HepG2 (cell line): Measurements from ENCODE around the gene ZFP37. TPM values are rescaled to one million over a fixed set of nuclear protein-coding genes. Genes with fewer than 3 reads are reported as not detected.
A peak's percentile ranks its signal among the peaks of the same experiment; 100 is the strongest.

ENCODE experiments used
- ARNT2 ChIP-seq: sonication (generic); formaldehyde crosslinking; IDR thresholded peaks from 2 replicates; pipeline ENCODE4 v1.8.0; 2022; ENCODE audit warnings: mild to moderate bottlenecking, low read depth, missing genetic modification reagents, moderate library complexity
- ATF1 ChIP-seq: IDR thresholded peaks from 2 replicates; pipeline ENCODE4 v1.6.1; 2016; ENCODE audit warnings: mild to moderate bottlenecking, control low read depth
- CREB3 ChIP-seq: sonication (generic); formaldehyde crosslinking; IDR thresholded peaks from 2 replicates; pipeline ENCODE4 v1.5.0; 2020; ENCODE audit warnings: missing genetic modification reagents
- FOXA1 ChIP-seq, 2 experiments: fragments of 450-650 bp in 1 of 2; sonication (generic) in 1 of 2; formaldehyde crosslinking in 1 of 2; IDR thresholded peaks; 2 replicates each; pipeline versions ENCODE4 v1.4.0 to v1.6.1; 2016 to 2020; ENCODE audit warnings: missing genetic modification reagents in 1 of 2
- MXI1 ChIP-seq: IDR thresholded peaks from 3 replicates; pipeline ENCODE4 v1.6.1; 2012; ENCODE audit warnings: low read depth, low read length, inconsistent platforms, borderline replicate concordance
- MYC ChIP-seq: sonication (generic); formaldehyde crosslinking; IDR thresholded peaks from 2 replicates; pipeline ENCODE4 v1.9.0; 2021; ENCODE audit warnings: missing genetic modification reagents, borderline replicate concordance
- NRL ChIP-seq: sonication (generic); formaldehyde crosslinking; IDR thresholded peaks from 2 replicates; pipeline ENCODE4 v1.5.0; 2020; ENCODE audit warnings: missing genetic modification reagents, mild to moderate bottlenecking, moderate library complexity, borderline replicate concordance
- PCBP2 ChIP-seq: fragments of 200-400 bp; formaldehyde crosslinking; optimal IDR thresholded peaks from 2 replicates; pipeline ENCODE3; 2018; ENCODE audit warnings: low read length, low read depth; ENCODE audit not compliant: poor library complexity, severe bottlenecking
- RORA ChIP-seq: sonication (generic); formaldehyde crosslinking; IDR thresholded peaks from 2 replicates; pipeline ENCODE4 v1.5.0; 2020; ENCODE audit warnings: mild to moderate bottlenecking, missing genetic modification reagents, moderate library complexity
- SIN3A ChIP-seq: IDR thresholded peaks from 2 replicates; pipeline ENCODE4 v1.6.1; 2011; ENCODE audit warnings: low read depth, mild to moderate bottlenecking, control low read depth, low read length, borderline replicate concordance
- SNAI1 ChIP-seq: sonication (generic); formaldehyde crosslinking; IDR thresholded peaks from 2 replicates; pipeline ENCODE4 v1.5.0; 2020; ENCODE audit warnings: mild to moderate bottlenecking, missing genetic modification reagents, borderline replicate concordance
- ZC3H4 ChIP-seq: sonication (generic); formaldehyde crosslinking; IDR thresholded peaks from 2 replicates; pipeline ENCODE4 v1.4.0; 2020; ENCODE audit warnings: missing genetic modification reagents, borderline replicate concordance
- ZNF292 ChIP-seq: sonication (generic); formaldehyde crosslinking; IDR thresholded peaks from 2 replicates; pipeline ENCODE4 v1.8.1; 2022; ENCODE audit warnings: mild to moderate bottlenecking, low read depth, missing genetic modification reagents, borderline replicate concordance
- ZNF484 ChIP-seq: sonication (generic); formaldehyde crosslinking; IDR thresholded peaks from 2 replicates; pipeline ENCODE4 v1.5.1; 2020; ENCODE audit warnings: mild to moderate bottlenecking, low read depth, missing genetic modification reagents, borderline replicate concordance
- ZNF550 ChIP-seq: sonication (generic); formaldehyde crosslinking; IDR thresholded peaks from 2 replicates; pipeline ENCODE4 v1.4.0; 2020; ENCODE audit warnings: mild to moderate bottlenecking, missing genetic modification reagents, borderline replicate concordance
- ZNF563 ChIP-seq: sonication (generic); formaldehyde crosslinking; IDR thresholded peaks from 2 replicates; pipeline ENCODE4 v1.8.0; 2022; ENCODE audit warnings: mild to moderate bottlenecking, moderate library complexity, missing genetic modification reagents
- ZNF772 ChIP-seq: sonication (generic); formaldehyde crosslinking; IDR thresholded peaks from 2 replicates; pipeline ENCODE4 v1.5.0; 2020; ENCODE audit warnings: mild to moderate bottlenecking, missing genetic modification reagents
- ZNF83 ChIP-seq: sonication (generic); formaldehyde crosslinking; IDR thresholded peaks from 2 replicates; pipeline ENCODE4 v1.4.0; 2020; ENCODE audit warnings: missing genetic modification reagents, mild to moderate bottlenecking, borderline replicate concordance
- ZSCAN12 ChIP-seq: sonication (generic); formaldehyde crosslinking; IDR thresholded peaks from 2 replicates; pipeline ENCODE4 v1.9.0; 2021; ENCODE audit warnings: mild to moderate bottlenecking, missing genetic modification reagents
- ZSCAN29 ChIP-seq: sonication (generic); formaldehyde crosslinking; conservative IDR thresholded peaks from 2 replicates; pipeline ENCODE4 v1.4.0; 2020; ENCODE audit warnings: mild to moderate bottlenecking, missing genetic modification reagents
- polyA plus RNA-seq, 8 experiments: library from polyadenylated mRNA; depleted of rRNA in 3 of 8; stranded (reverse) in 7 of 8; unstranded in 1 of 8; fragments of >200 nt; fragmentation: Illumina TruSeq in 4 of 8; extraction: Trizol in 4 of 8; gene quantifications; 2 replicates each; pipeline versions ENCODE4 v1.2.1 to v1.2.3, GENCODE V29; 2011 to 2016; ENCODE audit warnings: low read depth in 4 of 8, missing spikeins in 1 of 8, mixed read lengths in 1 of 8; ENCODE audit not compliant: insufficient read depth in 1 of 8
- total RNA-seq, 5 experiments: library from RNA; depleted of rRNA; stranded (reverse); fragments of >200 nt; fragmentation: Illumina TruSeq; extraction: Trizol; gene quantifications; 2 replicates each; pipeline ENCODE4 v1.2.3, GENCODE V29; 2016; ENCODE audit warnings: low read depth in 1 of 5
- TF ChIP-seq, protein P1 (sequence below), 2 experiments: fragments of 450-650 bp in 1 of 2; sonication (generic) in 1 of 2; formaldehyde crosslinking; IDR thresholded peaks; 2 replicates each; pipeline versions ENCODE4 v1.5.0 to v1.8.0; 2020 to 2022; ENCODE audit warnings: mild to moderate bottlenecking in 1 of 2, missing genetic modification reagents in 1 of 2
- TF ChIP-seq, protein P2 (sequence below): sonication (generic); formaldehyde crosslinking; conservative IDR thresholded peaks from 2 replicates; pipeline ENCODE4 v1.8.1; 2023; ENCODE audit warnings: missing genetic modification reagents
- TF ChIP-seq, protein P3 (sequence below): sonication (generic); formaldehyde crosslinking; IDR thresholded peaks from 2 replicates; pipeline ENCODE4 v1.5.0; 2020; ENCODE audit warnings: missing genetic modification reagents, mild to moderate bottlenecking, borderline replicate concordance

The ZFP37 gene
- total and polyA plus RNA-seq, 2 of the 13 experiments (the other 11 are each of a cell fraction or from before 2014, with no cell fraction given): 1.1 to 3.7 TPM

DNA sequence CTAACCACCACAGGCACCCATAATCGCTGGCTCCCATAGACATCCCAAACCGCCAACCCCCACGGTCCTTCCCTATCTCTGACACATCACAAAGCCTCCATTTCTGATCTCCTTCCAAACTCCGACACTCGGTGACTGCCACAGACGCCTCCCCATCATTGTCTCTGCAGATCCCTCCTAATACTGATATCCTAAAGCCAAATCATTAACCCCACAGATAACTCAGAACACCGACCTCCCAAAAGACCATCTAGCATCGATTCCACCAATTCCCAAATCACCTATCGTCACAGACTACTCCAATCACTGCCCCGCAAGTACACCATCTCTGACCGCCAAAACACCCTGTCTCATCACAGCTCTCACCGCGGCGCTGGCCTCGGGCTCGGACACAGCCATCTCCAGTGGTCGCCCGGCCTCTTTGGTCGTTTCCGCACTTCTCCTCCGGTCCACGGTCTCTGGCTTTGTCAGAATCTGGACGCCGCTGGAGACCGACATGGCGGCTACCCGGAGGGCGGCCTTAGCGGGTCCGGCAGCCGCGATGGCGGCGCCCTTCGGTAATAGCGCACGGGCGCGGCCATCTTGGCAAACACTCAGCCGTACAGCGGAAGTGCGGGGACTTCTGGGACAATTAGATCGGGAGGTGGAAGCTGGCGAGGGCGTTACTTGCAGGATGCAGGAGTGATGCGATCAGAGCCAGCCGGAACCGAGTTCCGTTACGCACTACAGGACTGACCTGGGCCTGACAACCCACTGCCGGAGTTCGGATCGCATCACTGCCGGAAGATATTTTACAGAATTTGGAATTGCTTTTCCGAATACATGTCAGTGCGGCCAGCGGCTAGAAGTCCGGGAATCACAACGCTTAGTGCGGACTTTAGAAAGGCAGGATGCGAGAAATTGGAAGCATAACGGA, at the start of gene ZFP37 (continued):
- peak; percentile 83 for TF ChIP-seq ATF1 (CRISPR knock-in tag)
- TF ChIP-seq ZNF550 (CRISPR knock-in tag): 0 out of 2 replicates have a peak, but pooled peaks have one; percentile 68
- TF ChIP-seq ZSCAN12: no peak
- TF ChIP-seq ZSCAN29 (CRISPR knock-in tag): peak; percentile 71; the same call in 1 of the 2 replicates
- TF ChIP-seq ZC3H4: no peak
- no peak for TF ChIP-seq ARNT2 (CRISPR knock-in tag)
- TF ChIP-seq ZNF83 (CRISPR knock-in tag): peak; percentile 53; the same call in 1 of the 2 replicates
- peak; percentile 52; the same call in 1 of the 2 replicates for TF ChIP-seq ZNF292 (CRISPR knock-in tag)
- TF ChIP-seq FOXA1 (IDR thresholded peaks at IDR 0.05): no peak
- TF ChIP-seq FOXA1 (CRISPR knock-in tag; IDR thresholded peaks at IDR 0.05): no peak
- peak; percentile 34; the same call in 1 of the 2 replicates for TF ChIP-seq SIN3A
- TF ChIP-seq RORA (CRISPR knock-in tag): no peak
- TF ChIP-seq NRL (CRISPR knock-in tag): peak; percentile 88; the same call in 1 of the 2 replicates
- peak; percentile 67; the same call in 1 of the 2 replicates for TF ChIP-seq ZNF772 (CRISPR knock-in tag)
- no peak for TF ChIP-seq SNAI1 (CRISPR knock-in tag)
- TF ChIP-seq, protein P1, sequence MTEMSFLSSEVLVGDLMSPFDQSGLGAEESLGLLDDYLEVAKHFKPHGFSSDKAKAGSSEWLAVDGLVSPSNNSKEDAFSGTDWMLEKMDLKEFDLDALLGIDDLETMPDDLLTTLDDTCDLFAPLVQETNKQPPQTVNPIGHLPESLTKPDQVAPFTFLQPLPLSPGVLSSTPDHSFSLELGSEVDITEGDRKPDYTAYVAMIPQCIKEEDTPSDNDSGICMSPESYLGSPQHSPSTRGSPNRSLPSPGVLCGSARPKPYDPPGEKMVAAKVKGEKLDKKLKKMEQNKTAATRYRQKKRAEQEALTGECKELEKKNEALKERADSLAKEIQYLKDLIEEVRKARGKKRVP (CRISPR knock-in tag; IDR thresholded peaks at IDR 0.05): no peak
- TF ChIP-seq, protein P2, sequence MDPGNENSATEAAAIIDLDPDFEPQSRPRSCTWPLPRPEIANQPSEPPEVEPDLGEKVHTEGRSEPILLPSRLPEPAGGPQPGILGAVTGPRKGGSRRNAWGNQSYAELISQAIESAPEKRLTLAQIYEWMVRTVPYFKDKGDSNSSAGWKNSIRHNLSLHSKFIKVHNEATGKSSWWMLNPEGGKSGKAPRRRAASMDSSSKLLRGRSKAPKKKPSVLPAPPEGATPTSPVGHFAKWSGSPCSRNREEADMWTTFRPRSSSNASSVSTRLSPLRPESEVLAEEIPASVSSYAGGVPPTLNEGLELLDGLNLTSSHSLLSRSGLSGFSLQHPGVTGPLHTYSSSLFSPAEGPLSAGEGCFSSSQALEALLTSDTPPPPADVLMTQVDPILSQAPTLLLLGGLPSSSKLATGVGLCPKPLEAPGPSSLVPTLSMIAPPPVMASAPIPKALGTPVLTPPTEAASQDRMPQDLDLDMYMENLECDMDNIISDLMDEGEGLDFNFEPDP (CRISPR knock-in tag): no peak
- peak; percentile 66; the same call in 1 of the 3 replicates for TF ChIP-seq MXI1
- TF ChIP-seq, protein P3, sequence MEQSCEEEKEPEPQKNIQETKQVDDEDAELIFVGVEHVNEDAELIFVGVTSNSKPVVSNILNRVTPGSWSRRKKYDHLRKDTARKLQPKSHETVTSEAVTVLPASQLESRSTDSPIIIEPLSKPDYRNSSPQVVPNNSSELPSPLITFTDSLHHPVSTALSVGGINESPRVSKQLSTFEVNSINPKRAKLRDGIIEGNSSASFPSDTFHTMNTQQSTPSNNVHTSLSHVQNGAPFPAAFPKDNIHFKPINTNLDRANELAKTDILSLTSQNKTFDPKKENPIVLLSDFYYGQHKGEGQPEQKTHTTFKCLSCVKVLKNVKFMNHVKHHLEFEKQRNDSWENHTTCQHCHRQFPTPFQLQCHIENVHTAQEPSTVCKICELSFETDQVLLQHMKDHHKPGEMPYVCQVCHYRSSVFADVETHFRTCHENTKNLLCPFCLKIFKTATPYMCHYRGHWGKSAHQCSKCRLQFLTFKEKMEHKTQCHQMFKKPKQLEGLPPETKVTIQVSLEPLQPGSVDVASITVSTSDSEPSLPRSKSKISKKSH (CRISPR knock-in tag): 0 out of 2 replicates have a peak, but pooled peaks have one; percentile 63
- peak; percentile 59; the same call in 1 of the 2 replicates for TF ChIP-seq MYC (CRISPR knock-in tag)
- no peak for TF ChIP-seq PCBP2
- no peak for TF ChIP-seq ZNF563 (CRISPR knock-in tag)
- no peak for TF ChIP-seq ZNF484 (CRISPR knock-in tag)
- TF ChIP-seq CREB3: no peak
